K562 (cell line): ENCODE measurements around the gene DNAJB12. TPM values are rescaled to one million over a fixed set of nuclear protein-coding genes. Genes with fewer than 3 reads are reported as not detected.

Source experiments
- AFF1 ChIP-seq, 2 experiments: fragments of 450-650 bp; IDR thresholded peaks; 2 replicates each; pipeline ENCODE4 v1.6.1; 2018; ENCODE audit warnings: mild to moderate bottlenecking in 2 of 2, low read depth in 1 of 2; ENCODE audit not compliant: partially characterized antibody in 2 of 2
- CBX1 ChIP-seq: sonication (generic); IDR thresholded peaks from 2 replicates; pipeline ENCODE4 v1.6.1; 2016; ENCODE audit warnings: antibody characterized with exemption, low read depth, mild to moderate bottlenecking
- MBD1 ChIP-seq: fragments of 250-450 bp; sonication (Bioruptor Pico); IDR thresholded peaks from 2 replicates; pipeline ENCODE4 v1.8.0; 2022; ENCODE audit warnings: inconsistent platforms
- MXD1 ChIP-seq: fragments of 250-450 bp; sonication (Bioruptor Pico); IDR thresholded peaks from 2 replicates; pipeline ENCODE4 v1.8.0; 2021; ENCODE audit warnings: borderline replicate concordance, mild to moderate bottlenecking, moderate library complexity; ENCODE audit not compliant: poor library complexity, severe bottlenecking
- RNF2 ChIP-seq: sonication (generic); IDR thresholded peaks from 2 replicates; pipeline ENCODE4 v1.6.1; 2016
- TRIM24 ChIP-seq, 2 experiments: fragments of 450-650 bp; IDR thresholded peaks; 2 replicates each; pipeline ENCODE4 v1.6.1; 2016
- UBTF ChIP-seq, 2 experiments: IDR thresholded peaks; 2 replicates each; pipeline ENCODE4 v1.6.1; 2012; ENCODE audit warnings: improper control_type of control experiment in 2 of 2, low read depth in 2 of 2, low read length in 2 of 2, borderline replicate concordance in 1 of 2
- USF1 ChIP-seq: sonication (generic); formaldehyde crosslinking; IDR thresholded peaks from 2 replicates; pipeline ENCODE4 v1.9.0; 2022; ENCODE audit warnings: mild to moderate bottlenecking, missing genetic modification reagents
- ZFPM2 ChIP-seq: fragments of 250-450 bp; sonication (Bioruptor Pico); IDR thresholded peaks from 2 replicates; pipeline ENCODE4 v1.5.1; 2022; ENCODE audit warnings: mild to moderate bottlenecking
- ZNF263 ChIP-seq: sonication (generic); formaldehyde crosslinking; IDR thresholded peaks from 2 replicates; pipeline ENCODE4 v1.8.0; 2022; ENCODE audit warnings: mild to moderate bottlenecking, missing genetic modification reagents, borderline replicate concordance
- ZNF274 ChIP-seq: IDR thresholded peaks from 2 replicates; pipeline ENCODE4 v1.6.1; 2011; ENCODE audit warnings: low read depth, mild to moderate bottlenecking, low read length, moderate library complexity, borderline replicate concordance
- ZNF449 ChIP-seq: fragments of 250-450 bp; sonication (Bioruptor Pico); IDR thresholded peaks from 2 replicates; pipeline ENCODE4 v1.8.0; 2022; ENCODE audit warnings: moderate library complexity, mild to moderate bottlenecking, inconsistent platforms
- polyA plus RNA-seq, 8 experiments: library from polyadenylated mRNA; depleted of rRNA in 4 of 8; stranded (reverse) in 5 of 8; unstranded in 3 of 8; fragments of >200 nt; fragmentation: Nextera tagmentation in 2 of 8; fragmentation: Illumina TruSeq in 1 of 8; extraction: Ambion mirVana in 2 of 8; extraction: Trizol in 1 of 8; gene quantifications; 2 replicates each; pipeline versions ENCODE4 v1.2.1 to v1.2.3, GENCODE V29; 2011 to 2014; ENCODE audit warnings: inconsistent platforms in 1 of 8, missing spikeins in 1 of 8
- total RNA-seq, 7 experiments: library from RNA; depleted of rRNA in 6 of 7; stranded (reverse); fragments of >200 nt in 6 of 7; fragmentation: Illumina TruSeq in 2 of 7; extraction: Trizol in 2 of 7; gene quantifications; 2 replicates each; pipeline versions ENCODE4 v1.2.1 to v1.2.3, GENCODE V29; 2011 to 2021; ENCODE audit warnings: low replicate concordance in 1 of 7

Gene DNAJB12
- total and polyA plus RNA-seq, 9 of the 15 experiments (the other 6 are each of a cell fraction or from before 2014, with no cell fraction given): 3.5 to 31.5 (median 20.3) TPM

GRCh38 chr10:72308320-72308987 is 46.3 kb downstream of the DNAJB12 start (continued):
- TF ChIP-seq MXD1 (CRISPR knock-in tag): no peak
- peak; percentile 60; the same call in 1 of the 2 replicates for TF ChIP-seq ZNF263 (CRISPR knock-in tag)
- 0 out of 4 replicates have a peak, but pooled peaks of 1 of the 2 experiments have one; percentile 78 for TF ChIP-seq UBTF (IDR thresholded peaks at IDR 0.05; ENCODE audit: borderline replicate concordance in 1 of 2, low read depth in 2 of 2, low read length in 2 of 2)
- peak; percentile 54 for TF ChIP-seq CBX1
- peak; percentile 76 for TF ChIP-seq RNF2
- TF ChIP-seq USF1 (CRISPR knock-in tag): peak; percentile 44; the same call in 1 of the 2 replicates
- peak; percentile 75 for TF ChIP-seq ZNF449
- no peak for TF ChIP-seq MBD1 (CRISPR knock-in tag)
- no peak for TF ChIP-seq ZNF274
- peak; percentile 58 to 83 for TF ChIP-seq TRIM24 (IDR thresholded peaks at IDR 0.05)
- 0 out of 2 replicates have a peak, but pooled peaks have one; percentile 75 for TF ChIP-seq ZFPM2 (CRISPR knock-in tag)
- peak in 1 of 2 experiments; percentile 91 for TF ChIP-seq AFF1 (IDR thresholded peaks at IDR 0.05; ENCODE audit: low read depth in 1 of 2, partially characterized antibody in 2 of 2)
